Esophagus muscularis mucosa (tissue), 3 donors: ENCODE results near the gene RPRML.

Source experiments
- POLR2A ChIP-seq: fragments of 450-650 bp; IDR thresholded peaks from one replicate; pipeline ENCODE4 v1.6.1; 2017; ENCODE audit warnings: antibody characterized with exemption, moderate library complexity, mild to moderate bottlenecking, low read depth
- TF ChIP-seq, protein P1 (sequence below), 3 experiments: fragments of 200-600 bp in 2 of 3; fragments of 450-650 bp in 1 of 3; sonication (generic) in 2 of 3; IDR thresholded peaks; one replicate each; pipeline ENCODE4 v1.5.1; 2017 to 2019; ENCODE audit warnings: antibody characterized with exemption in 3 of 3, mild to moderate bottlenecking in 2 of 3, moderate library complexity in 1 of 3

DNA sequence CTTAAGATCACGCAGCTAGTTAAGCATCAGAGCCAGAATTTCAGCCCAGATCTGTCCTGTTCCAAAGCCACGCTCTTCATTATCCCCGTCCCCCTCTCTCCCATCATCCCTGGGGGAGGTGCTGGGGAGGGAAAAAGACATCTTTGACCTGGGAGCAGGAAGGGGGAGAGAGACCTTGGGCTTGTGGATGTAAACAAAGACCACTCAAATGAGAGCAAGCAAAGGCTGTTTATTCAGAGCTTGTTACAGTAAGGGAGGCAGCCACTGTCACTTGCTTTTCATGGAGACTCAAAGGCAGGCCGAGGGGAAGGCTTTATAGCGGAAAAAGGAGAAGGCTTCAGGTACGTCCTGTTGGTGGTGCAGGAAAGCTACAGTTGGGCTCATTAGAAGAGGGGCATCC lies 3.5 kb upstream of the RPRML start:
- TF ChIP-seq, protein P1, sequence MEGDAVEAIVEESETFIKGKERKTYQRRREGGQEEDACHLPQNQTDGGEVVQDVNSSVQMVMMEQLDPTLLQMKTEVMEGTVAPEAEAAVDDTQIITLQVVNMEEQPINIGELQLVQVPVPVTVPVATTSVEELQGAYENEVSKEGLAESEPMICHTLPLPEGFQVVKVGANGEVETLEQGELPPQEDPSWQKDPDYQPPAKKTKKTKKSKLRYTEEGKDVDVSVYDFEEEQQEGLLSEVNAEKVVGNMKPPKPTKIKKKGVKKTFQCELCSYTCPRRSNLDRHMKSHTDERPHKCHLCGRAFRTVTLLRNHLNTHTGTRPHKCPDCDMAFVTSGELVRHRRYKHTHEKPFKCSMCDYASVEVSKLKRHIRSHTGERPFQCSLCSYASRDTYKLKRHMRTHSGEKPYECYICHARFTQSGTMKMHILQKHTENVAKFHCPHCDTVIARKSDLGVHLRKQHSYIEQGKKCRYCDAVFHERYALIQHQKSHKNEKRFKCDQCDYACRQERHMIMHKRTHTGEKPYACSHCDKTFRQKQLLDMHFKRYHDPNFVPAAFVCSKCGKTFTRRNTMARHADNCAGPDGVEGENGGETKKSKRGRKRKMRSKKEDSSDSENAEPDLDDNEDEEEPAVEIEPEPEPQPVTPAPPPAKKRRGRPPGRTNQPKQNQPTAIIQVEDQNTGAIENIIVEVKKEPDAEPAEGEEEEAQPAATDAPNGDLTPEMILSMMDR (IDR thresholded peaks at IDR 0.05) = no peak
- TF ChIP-seq POLR2A = no peak
